Gastroesophageal sphincter (tissue), 3 donors: Measurements from ENCODE around the gene PTPRN2.

Experiments used
- CTCF ChIP-seq, 4 experiments: fragments of 200-600 bp in 2 of 4; fragments of 450-650 bp in 2 of 4; sonication (generic) in 1 of 4; IDR thresholded peaks; one replicate each; pipeline ENCODE4 v1.5.1; 2017 to 2019; ENCODE audit warnings: antibody characterized with exemption in 4 of 4, mild to moderate bottlenecking in 2 of 4, moderate library complexity in 2 of 4
- POLR2A ChIP-seq, 2 donors: fragments of 450-650 bp; IDR thresholded peaks; one replicate each; pipeline ENCODE4 v1.6.1; 2017; ENCODE audit warnings: antibody characterized with exemption in 2 of 2, mild to moderate bottlenecking in 2 of 2, moderate library complexity in 1 of 2

- TF ChIP-seq CTCF (IDR thresholded peaks at IDR 0.05) (no peak), POLR2A (IDR thresholded peaks at IDR 0.05) (no peak)
Observed at GRCh38 chr7:158474488-158474887, 113.1 kb downstream of the PTPRN2 start.
